IMR-90 (cell line): ENCODE data around the gene RRP8. TPM values are rescaled to one million over a fixed set of nuclear protein-coding genes. Genes with fewer than 3 reads are reported as not detected.

Experiments
- ATAC-seq: fragments of 200-7000 bp; cut with Tn5 transposase; 2 replicates; pipeline ENCODE4 v1.9.1; 2020; ENCODE audit warnings: low read depth, mild to moderate bottlenecking, moderate library complexity
- BruUV-seq: library from RNA; stranded (reverse); fragments of 400-500 nt; replicated peaks from 2 replicates; lab custom pipeline; 2021; lab: Mats Ljungman, UMichigan
- CTCF ChIA-PET: fragments of 300-600 bp; formaldehyde crosslinking; extraction: SDS; loops from one replicate; lab custom pipeline; 2021; ENCODE audit warnings: antibody characterized with exemption; lab: Yijun Ruan, JAX
- POLR2A ChIA-PET: fragments of 300-600 bp; sonication (Branson Sonifier 250); formaldehyde crosslinking; loops from one replicate; lab custom pipeline; 2022; ENCODE audit warnings: antibody characterized with exemption; ENCODE audit not compliant: unreplicated experiment; lab: Charles Lee
- DNase-seq: peaks from one replicate; pipeline ENCODE4 v3.0.0; 2013
- H2AFZ ChIP-seq: replicated peaks from 2 replicates; pipeline ENCODE3; 2013; ENCODE audit warnings: low read length, mild to moderate bottlenecking; ENCODE audit not compliant: poor library complexity
- H2AK5ac ChIP-seq: 2 replicates; pipeline ENCODE4 v1.6.1; 2013; ENCODE audit warnings: low read depth, low read length, inconsistent platforms
- H2AK9ac ChIP-seq: replicated peaks from 2 replicates; pipeline ENCODE3; 2013; ENCODE audit warnings: mild to moderate bottlenecking, low read depth, low read length, moderate library complexity; ENCODE audit not compliant: poor library complexity
- H2BK120ac ChIP-seq: 2 replicates; pipeline ENCODE4 v1.6.1; 2013; ENCODE audit warnings: low read depth, low read length, inconsistent platforms
- H2BK15ac ChIP-seq: 3 replicates; pipeline ENCODE4 v1.6.1; 2013; ENCODE audit warnings: low read depth, low read length, inconsistent platforms
- H2BK20ac ChIP-seq: 2 replicates; pipeline ENCODE4 v1.6.1; 2013; ENCODE audit warnings: low read depth, mild to moderate bottlenecking, inconsistent platforms, low read length, moderate library complexity
- H2BK5ac ChIP-seq: 2 replicates; pipeline ENCODE4 v1.6.1; 2013; ENCODE audit warnings: mild to moderate bottlenecking, low read depth, low read length, inconsistent platforms; ENCODE audit not compliant: poor library complexity, severe bottlenecking
- H3K14ac ChIP-seq: replicated peaks from 2 replicates; pipeline ENCODE4 v1.6.1; 2013; ENCODE audit warnings: low read depth, low read length, inconsistent platforms
- H3K18ac ChIP-seq: 2 replicates; pipeline ENCODE4 v1.6.1; 2013; ENCODE audit warnings: low read depth, low read length, control low read depth
- H3K23ac ChIP-seq: 2 replicates; pipeline ENCODE4 v1.6.1; 2013; ENCODE audit warnings: low read depth, low read length, inconsistent platforms
- H3K27ac ChIP-seq: 2 replicates; pipeline ENCODE4 v1.5.1; 2013; ENCODE audit warnings: mild to moderate bottlenecking, control low read depth, low read length; ENCODE audit not compliant: insufficient read depth
- H3K27me3 ChIP-seq: 2 replicates; pipeline ENCODE4 v1.6.1; 2013; ENCODE audit warnings: low read length; ENCODE audit not compliant: control insufficient read depth, insufficient read depth
- H3K36me3 ChIP-seq: 2 replicates; pipeline ENCODE4 v1.6.1; 2013; ENCODE audit warnings: low read length, mixed read lengths; ENCODE audit not compliant: control insufficient read depth, insufficient read depth
- H3K4ac ChIP-seq: 2 replicates; pipeline ENCODE4 v1.6.1; 2013; ENCODE audit warnings: low read depth, low read length, inconsistent platforms
- H3K4me1 ChIP-seq: 2 replicates; pipeline ENCODE4 v1.6.1; 2013; ENCODE audit warnings: low read length, mixed read lengths; ENCODE audit not compliant: control insufficient read depth, insufficient read depth
- H3K4me2 ChIP-seq: 2 replicates; pipeline ENCODE4 v1.6.1; 2013; ENCODE audit warnings: low read depth, mild to moderate bottlenecking, control low read depth, low read length, moderate library complexity
- H3K4me3 ChIP-seq: 2 replicates; pipeline ENCODE4 v1.5.1; 2013; ENCODE audit warnings: low read depth, mild to moderate bottlenecking, control low read depth, low read length, moderate library complexity; ENCODE audit not compliant: insufficient read depth
- H3K56ac ChIP-seq: 2 replicates; pipeline ENCODE4 v1.6.1; 2013; ENCODE audit warnings: low read length, inconsistent platforms; ENCODE audit not compliant: insufficient read depth; ENCODE audit errors: extremely low read depth
- H3K79me1 ChIP-seq, 2 experiments: 2 replicates each; pipeline ENCODE4 v1.6.1; 2013; ENCODE audit warnings: low read length in 2 of 2, inconsistent platforms in 1 of 2, low read depth in 1 of 2
- H3K9ac ChIP-seq: 2 replicates; pipeline ENCODE4 v1.6.1; 2013; ENCODE audit warnings: low read depth, low read length, control low read depth
- H3K9me1 ChIP-seq: 2 replicates; pipeline ENCODE4 v1.6.1; 2013; ENCODE audit warnings: low read length, inconsistent platforms; ENCODE audit not compliant: insufficient read depth
- H3K9me3 ChIP-seq: 2 replicates; pipeline ENCODE4 v1.6.1; 2013; ENCODE audit warnings: low read length; ENCODE audit not compliant: control insufficient read depth, insufficient read depth
- H4K20me1 ChIP-seq: 2 replicates; pipeline ENCODE4 v1.6.1; 2013; ENCODE audit warnings: low read length, inconsistent platforms; ENCODE audit not compliant: insufficient read depth
- H4K5ac ChIP-seq: 2 replicates; pipeline ENCODE4 v1.6.1; 2013; ENCODE audit warnings: mild to moderate bottlenecking, low read depth, low read length, control low read depth
- H4K8ac ChIP-seq, 2 experiments: 2 replicates each; pipeline ENCODE4 v1.6.1; 2013; ENCODE audit warnings: low read depth in 2 of 2, low read length in 2 of 2, control low read depth in 1 of 2, inconsistent platforms in 1 of 2
- H4K91ac ChIP-seq: 2 replicates; pipeline ENCODE4 v1.6.1; 2013; ENCODE audit warnings: low read depth, low read length, inconsistent platforms; ENCODE audit not compliant: insufficient read depth
- BHLHE40 ChIP-seq: fragments of 150-350 bp; IDR thresholded peaks from 2 replicates; pipeline ENCODE4 v1.6.1; 2016; ENCODE audit warnings: mild to moderate bottlenecking, low read depth, low read length
- CEBPB ChIP-seq: IDR thresholded peaks from 2 replicates; pipeline ENCODE4 v1.6.1; 2012; ENCODE audit warnings: low read depth, low read length, improper control_type of control experiment
- MAFK ChIP-seq: IDR thresholded peaks from 2 replicates; pipeline ENCODE4 v1.6.1; 2012; ENCODE audit warnings: low read depth, low read length, improper control_type of control experiment
- POLR2A ChIP-seq: IDR thresholded peaks from 2 replicates; pipeline ENCODE4 v1.6.1; 2012; ENCODE audit warnings: mild to moderate bottlenecking, low read depth, low read length
- RAD21 ChIP-seq: IDR thresholded peaks from 2 replicates; pipeline ENCODE4 v1.6.1; 2012; ENCODE audit warnings: low read length, improper control_type of control experiment
- RFX5 ChIP-seq: IDR thresholded peaks from 2 replicates; pipeline ENCODE4 v1.8.0; 2012; ENCODE audit warnings: low read depth, mild to moderate bottlenecking, low read length, moderate library complexity
- WGBS, 2 experiments: methylation state at CpG; one replicate each; pipeline versions ENCODE4 v1.1.5 to v1.1.7; 2013; ENCODE audit warnings: missing lambda C conversion rate in 2 of 2; ENCODE audit not compliant: insufficient read length in 1 of 2; ENCODE audit errors: extremely low coverage in 2 of 2; 5-methylcytosine and 5-hydroxymethylcytosine counted together
- dilution Hi-C: fragments of 300-500 bp; cut with HindIII; formaldehyde crosslinking; loops from one replicate; pipeline ENCODE4 v1.14.3; 2018; ENCODE audit warnings: low sequenced_read_pairs; ENCODE audit not compliant: unreplicated experiment
- in situ Hi-C: fragments of 300-500 bp; cut with MboI; formaldehyde crosslinking; loops from 3 replicates; pipeline ENCODE4 v1.14.3; 2019; ENCODE audit warnings: low sequenced_read_pairs, inconsistent platforms, mixed read lengths
- intact Hi-C: fragments of 100-400 bp; cut with micrococcal nuclease; formaldehyde crosslinking; loops from 2 replicates; pipeline ENCODE4 v1.10.0; 2022
- polyA plus RNA-seq, 3 experiments: library from polyadenylated mRNA; depleted of rRNA; stranded (reverse); fragments of >200 nt; gene quantifications; 2 replicates each; pipeline ENCODE4 v1.2.3, GENCODE V29; 2012; ENCODE audit warnings: low replicate concordance in 1 of 3
- total RNA-seq: library from RNA; depleted of rRNA; stranded (reverse); fragments of >200 nt; gene quantifications from 2 replicates; pipeline ENCODE4 v1.2.3, GENCODE V29; 2012
- TF ChIP-seq, protein P1 (sequence below): conservative IDR thresholded peaks from 2 replicates; pipeline ENCODE4 v1.5.1; 2012; ENCODE audit warnings: mild to moderate bottlenecking, low read depth, low read length, improper control_type of control experiment
- TF ChIP-seq, protein P2 (sequence below): fragments of 150-350 bp; IDR thresholded peaks from 2 replicates; pipeline ENCODE4 v1.6.1; 2017; ENCODE audit warnings: mild to moderate bottlenecking, antibody characterized with exemption, low read length, low read depth
- TF ChIP-seq, protein P3 (sequence below): fragments of 150-350 bp; IDR thresholded peaks from 2 replicates; pipeline ENCODE4 v1.6.1; 2016; ENCODE audit warnings: low read depth, mild to moderate bottlenecking, low read length, moderate library complexity, borderline replicate concordance

RRP8 gene
- total and polyA plus RNA-seq, 2 of the 4 experiments (the other 2 are of a cell fraction), result 10.8 to 11.5 TPM

DNA sequence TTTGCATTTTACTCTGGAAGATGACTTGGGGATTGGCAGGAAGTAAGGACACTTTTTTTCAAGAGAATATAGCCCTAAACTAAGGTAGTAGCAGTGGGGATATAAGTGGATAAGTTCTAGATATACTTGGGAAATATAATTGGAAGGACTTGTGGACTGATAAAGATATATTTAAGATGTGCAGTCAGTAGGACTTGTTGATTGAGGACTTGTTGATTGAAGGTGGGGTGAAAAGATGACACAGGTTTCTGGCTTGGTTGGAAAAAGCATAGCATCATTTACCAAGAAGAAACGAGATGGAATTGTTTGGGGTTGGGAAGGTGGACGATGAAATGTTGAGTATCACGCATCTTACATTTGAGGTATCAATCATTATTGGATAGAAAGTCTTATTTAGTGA lies 10.1 kb upstream of the RRP8 start:
- ChIA-PET CTCF (interaction anchor here (0.8 to 1.1 kb wide), 3 partner anchors 10 to 235 kb away, joined by 3 read pairs; partner anchors contain the start of gene ILK), POLR2A (no interaction called here)
- no peak overlapping the region for H2BK15ac ChIP-seq
- H3K4me3 ChIP-seq, result no peak overlapping the region
- no peak overlapping the region for H3K14ac ChIP-seq
- DNase-seq, result no peak
- no peaks in the 10 kb centered on the region for H3K9me3 ChIP-seq
- H3K36me3 ChIP-seq, result peaks cover 55% of the 10 kb centered on the region
- H3K9ac ChIP-seq, result no peak overlapping the region
- BruUV-seq, result TSS peak; percentile 65
- no peak overlapping the region for H2AFZ ChIP-seq
- H3K4me1 ChIP-seq, result peaks cover 24% of the 10 kb centered on the region
- H4K5ac ChIP-seq, result no peak overlapping the region
- no peak overlapping the region for H3K27ac ChIP-seq
- 100% methylated on average over 2 of the region's 3 CpGs; no CpG with 5 or more reads in 1 of the 2 experiments for whole genome bisulfite sequencing, 2 experiments
- dilution Hi-C loops, result no loop called here
- no peak overlapping the region for H3K4ac ChIP-seq
- no peak overlapping the region for H3K56ac ChIP-seq
- H2AK5ac ChIP-seq, result no peak overlapping the region
- in situ Hi-C loops, result no loop called here
- no peak for ATAC-seq
- H2BK120ac ChIP-seq, result no peak overlapping the region
- no peak for TF ChIP-seq BHLHE40
- TF ChIP-seq POLR2A, result no peak
- no peak for TF ChIP-seq RAD21
- TF ChIP-seq, protein P1, sequence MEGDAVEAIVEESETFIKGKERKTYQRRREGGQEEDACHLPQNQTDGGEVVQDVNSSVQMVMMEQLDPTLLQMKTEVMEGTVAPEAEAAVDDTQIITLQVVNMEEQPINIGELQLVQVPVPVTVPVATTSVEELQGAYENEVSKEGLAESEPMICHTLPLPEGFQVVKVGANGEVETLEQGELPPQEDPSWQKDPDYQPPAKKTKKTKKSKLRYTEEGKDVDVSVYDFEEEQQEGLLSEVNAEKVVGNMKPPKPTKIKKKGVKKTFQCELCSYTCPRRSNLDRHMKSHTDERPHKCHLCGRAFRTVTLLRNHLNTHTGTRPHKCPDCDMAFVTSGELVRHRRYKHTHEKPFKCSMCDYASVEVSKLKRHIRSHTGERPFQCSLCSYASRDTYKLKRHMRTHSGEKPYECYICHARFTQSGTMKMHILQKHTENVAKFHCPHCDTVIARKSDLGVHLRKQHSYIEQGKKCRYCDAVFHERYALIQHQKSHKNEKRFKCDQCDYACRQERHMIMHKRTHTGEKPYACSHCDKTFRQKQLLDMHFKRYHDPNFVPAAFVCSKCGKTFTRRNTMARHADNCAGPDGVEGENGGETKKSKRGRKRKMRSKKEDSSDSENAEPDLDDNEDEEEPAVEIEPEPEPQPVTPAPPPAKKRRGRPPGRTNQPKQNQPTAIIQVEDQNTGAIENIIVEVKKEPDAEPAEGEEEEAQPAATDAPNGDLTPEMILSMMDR, result no peak
- TF ChIP-seq CEBPB, result no peak
- no peak for TF ChIP-seq RFX5
- TF ChIP-seq MAFK, result no peak
- TF ChIP-seq, protein P2, sequence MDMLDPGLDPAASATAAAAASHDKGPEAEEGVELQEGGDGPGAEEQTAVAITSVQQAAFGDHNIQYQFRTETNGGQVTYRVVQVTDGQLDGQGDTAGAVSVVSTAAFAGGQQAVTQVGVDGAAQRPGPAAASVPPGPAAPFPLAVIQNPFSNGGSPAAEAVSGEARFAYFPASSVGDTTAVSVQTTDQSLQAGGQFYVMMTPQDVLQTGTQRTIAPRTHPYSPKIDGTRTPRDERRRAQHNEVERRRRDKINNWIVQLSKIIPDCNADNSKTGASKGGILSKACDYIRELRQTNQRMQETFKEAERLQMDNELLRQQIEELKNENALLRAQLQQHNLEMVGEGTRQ, result no peak
- TF ChIP-seq, protein P3, sequence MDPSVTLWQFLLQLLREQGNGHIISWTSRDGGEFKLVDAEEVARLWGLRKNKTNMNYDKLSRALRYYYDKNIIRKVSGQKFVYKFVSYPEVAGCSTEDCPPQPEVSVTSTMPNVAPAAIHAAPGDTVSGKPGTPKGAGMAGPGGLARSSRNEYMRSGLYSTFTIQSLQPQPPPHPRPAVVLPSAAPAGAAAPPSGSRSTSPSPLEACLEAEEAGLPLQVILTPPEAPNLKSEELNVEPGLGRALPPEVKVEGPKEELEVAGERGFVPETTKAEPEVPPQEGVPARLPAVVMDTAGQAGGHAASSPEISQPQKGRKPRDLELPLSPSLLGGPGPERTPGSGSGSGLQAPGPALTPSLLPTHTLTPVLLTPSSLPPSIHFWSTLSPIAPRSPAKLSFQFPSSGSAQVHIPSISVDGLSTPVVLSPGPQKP, result no peak
- no peak overlapping the region for H3K4me2 ChIP-seq
- peaks cover 34% of the 10 kb centered on the region for H3K9me1 ChIP-seq
- H4K20me1 ChIP-seq, result peaks cover 12% of the 10 kb centered on the region
- H2AK9ac ChIP-seq, result no peak overlapping the region
- H2BK5ac ChIP-seq, result no peak overlapping the region
- no peaks in the 10 kb centered on the region for H3K27me3 ChIP-seq
- no peak overlapping the region for H3K18ac ChIP-seq
- H3K79me1 ChIP-seq, result peaks cover 24 to 82% of the 10 kb centered on the region in 2 experiments
- intact Hi-C loops, result no loop called here
- no peak overlapping the region for H4K91ac ChIP-seq
- H3K23ac ChIP-seq, result no peak overlapping the region
- H2BK20ac ChIP-seq, result no peak overlapping the region
- H4K8ac ChIP-seq, result 0 out of 4 replicates have a peak overlapping the region, but pooled peaks of 1 of the 2 experiments have one; percentile 98
